Measurements from ENCODE around the gene COCH.

The COCH gene

DNA sequence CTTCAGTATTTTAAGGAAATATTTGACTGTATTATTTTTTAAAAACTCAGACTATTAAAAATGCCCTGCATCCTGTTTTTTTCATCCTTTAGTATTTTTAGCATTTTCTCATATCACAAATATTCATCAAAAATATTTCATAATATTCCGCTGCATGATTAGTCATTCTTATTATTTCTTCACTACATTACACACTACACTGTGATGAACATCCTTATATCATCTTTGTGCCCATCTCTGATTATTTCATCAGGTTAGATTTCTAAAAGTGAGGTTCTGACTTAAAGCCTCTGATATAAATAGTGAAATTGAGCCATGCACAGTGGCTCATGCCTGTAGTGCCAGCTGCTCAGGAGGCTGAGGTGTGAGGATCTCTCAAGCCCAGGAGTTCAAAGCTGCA, 8.1 kb downstream of the COCH start:
- peaks cover 82% of the 10 kb centered on the region for H3K36me3 ChIP-seq (ENCODE audit: insufficient read depth, low read length)

DNA sequence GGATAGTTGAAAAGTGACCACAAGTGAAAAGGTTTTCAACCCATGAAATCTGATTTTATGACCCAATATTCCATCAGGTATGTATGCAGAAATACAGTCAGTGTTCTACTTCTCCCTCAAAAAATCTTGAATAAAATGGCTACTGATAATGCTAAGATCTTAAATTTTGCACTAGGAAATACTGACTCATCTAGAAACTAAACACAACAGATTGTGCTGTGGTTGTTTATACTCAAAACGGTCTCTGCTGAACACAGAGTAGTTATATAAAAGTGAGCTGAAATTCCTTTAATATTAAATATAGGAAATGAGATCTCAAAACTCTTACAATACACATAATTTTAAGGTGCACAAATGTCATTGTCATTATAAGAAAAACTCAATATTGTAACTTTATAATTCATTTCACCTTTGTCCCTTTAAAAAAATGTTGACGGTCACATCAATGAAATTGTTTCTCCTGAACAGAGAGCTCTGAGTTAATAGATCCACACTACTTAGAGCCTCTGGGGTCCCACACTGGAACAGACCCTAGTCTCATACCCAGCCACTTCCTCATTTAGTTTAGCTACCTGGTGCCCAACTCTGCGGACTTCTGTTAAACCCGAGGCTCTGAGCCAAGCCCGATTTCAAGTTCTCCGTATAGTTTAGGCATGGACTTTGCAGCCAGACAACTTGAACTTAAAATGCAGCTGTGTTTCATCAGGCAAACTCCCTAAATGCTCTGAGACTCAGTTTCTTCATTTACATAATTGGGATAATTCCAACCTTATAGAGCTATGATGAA, 9.3 kb downstream of the COCH start:
- Histone ChIP-seq H3K4me3 (ENCODE audit: low read depth, low read length, poor library complexity, severe bottlenecking) (no peak overlapping the region), H3K4me2 (ENCODE audit: low read length) (no peak overlapping the region), H3K9ac (ENCODE audit: low read length) (no peak overlapping the region), H3K27me3 (ENCODE audit: insufficient read depth, low read length) (no peaks in the 10 kb centered on the region), H3K79me2 (ENCODE audit: insufficient read depth, low read length) (no peaks in the 10 kb centered on the region), H3K4me1 (ENCODE audit: insufficient read depth, low read length, severe bottlenecking) (no peaks in the 10 kb centered on the region), H3K9me2 (ENCODE audit: low read depth, low read length) (no peaks in the 10 kb centered on the region), H2AFZ (ENCODE audit: low read length) (no peak overlapping the region), H3K27ac (ENCODE audit: low read depth, low read length, poor library complexity, severe bottlenecking) (no peak overlapping the region), H4K20me1 (ENCODE audit: insufficient read depth, low read length) (no peaks in the 10 kb centered on the region), H3K9me3 (ENCODE audit: low read length) (no peaks in the 10 kb centered on the region), H3K36me3 (ENCODE audit: insufficient read depth, low read length) (peaks cover 78% of the 10 kb centered on the region), H3F3A (ENCODE audit: insufficient read depth, low read length) (no peaks in the 10 kb centered on the region)
- no peak for TF ChIP-seq EZH2 (IDR thresholded peaks at IDR 0.05; ENCODE audit: borderline replicate concordance, low read length)
- TF ChIP-seq, protein P1, sequence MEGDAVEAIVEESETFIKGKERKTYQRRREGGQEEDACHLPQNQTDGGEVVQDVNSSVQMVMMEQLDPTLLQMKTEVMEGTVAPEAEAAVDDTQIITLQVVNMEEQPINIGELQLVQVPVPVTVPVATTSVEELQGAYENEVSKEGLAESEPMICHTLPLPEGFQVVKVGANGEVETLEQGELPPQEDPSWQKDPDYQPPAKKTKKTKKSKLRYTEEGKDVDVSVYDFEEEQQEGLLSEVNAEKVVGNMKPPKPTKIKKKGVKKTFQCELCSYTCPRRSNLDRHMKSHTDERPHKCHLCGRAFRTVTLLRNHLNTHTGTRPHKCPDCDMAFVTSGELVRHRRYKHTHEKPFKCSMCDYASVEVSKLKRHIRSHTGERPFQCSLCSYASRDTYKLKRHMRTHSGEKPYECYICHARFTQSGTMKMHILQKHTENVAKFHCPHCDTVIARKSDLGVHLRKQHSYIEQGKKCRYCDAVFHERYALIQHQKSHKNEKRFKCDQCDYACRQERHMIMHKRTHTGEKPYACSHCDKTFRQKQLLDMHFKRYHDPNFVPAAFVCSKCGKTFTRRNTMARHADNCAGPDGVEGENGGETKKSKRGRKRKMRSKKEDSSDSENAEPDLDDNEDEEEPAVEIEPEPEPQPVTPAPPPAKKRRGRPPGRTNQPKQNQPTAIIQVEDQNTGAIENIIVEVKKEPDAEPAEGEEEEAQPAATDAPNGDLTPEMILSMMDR (IDR thresholded peaks at IDR 0.05; ENCODE audit: low read length), result no peak

More for the DNA sequence above, 8.1 kb downstream of the COCH start:
- TF ChIP-seq, protein P1 (IDR thresholded peaks at IDR 0.05; ENCODE audit: low read length), result no peak
- no peak for TF ChIP-seq EZH2 (IDR thresholded peaks at IDR 0.05; ENCODE audit: borderline replicate concordance, low read length)
- Histone ChIP-seq H3K4me2 (ENCODE audit: low read length) (no peak overlapping the region), H3K9ac (ENCODE audit: low read length) (no peak overlapping the region), H2AFZ (ENCODE audit: low read length) (no peak overlapping the region), H3K27me3 (ENCODE audit: insufficient read depth, low read length) (no peaks in the 10 kb centered on the region), H3K4me1 (ENCODE audit: insufficient read depth, low read length, severe bottlenecking) (no peaks in the 10 kb centered on the region), H3F3A (ENCODE audit: insufficient read depth, low read length) (no peaks in the 10 kb centered on the region), H4K20me1 (ENCODE audit: insufficient read depth, low read length) (no peaks in the 10 kb centered on the region), H3K4me3 (ENCODE audit: low read depth, low read length, poor library complexity, severe bottlenecking) (no peak overlapping the region), H3K27ac (ENCODE audit: low read depth, low read length, poor library complexity, severe bottlenecking) (no peak overlapping the region), H3K79me2 (ENCODE audit: insufficient read depth, low read length) (no peaks in the 10 kb centered on the region), H3K9me2 (ENCODE audit: low read depth, low read length) (no peaks in the 10 kb centered on the region), H3K9me3 (ENCODE audit: low read length) (no peaks in the 10 kb centered on the region)

DNA sequence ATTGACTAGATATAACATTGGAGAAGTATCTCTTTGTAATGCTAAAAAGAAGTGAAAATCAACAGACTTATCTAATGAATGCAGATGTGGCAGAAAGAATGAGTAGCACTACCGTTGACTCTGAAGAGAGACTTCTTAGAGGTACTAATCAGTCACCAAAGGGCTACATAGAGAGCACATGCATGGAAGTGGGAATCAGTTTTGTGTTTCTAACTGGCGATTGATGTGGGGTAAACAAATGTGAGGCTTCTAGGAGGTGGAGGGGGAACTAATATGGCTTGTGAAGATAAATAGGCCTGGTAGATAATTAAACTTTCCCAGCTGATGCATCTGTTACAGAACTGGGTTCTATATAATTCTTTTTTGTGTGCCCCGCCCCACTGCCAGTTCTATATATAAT, 10.5 kb downstream of the COCH start:
- Histone ChIP-seq H3K36me3 (ENCODE audit: insufficient read depth, low read length) (peaks cover 75% of the 10 kb centered on the region), H4K20me1 (ENCODE audit: insufficient read depth, low read length) (no peaks in the 10 kb centered on the region), H3K9me3 (ENCODE audit: low read length) (no peaks in the 10 kb centered on the region), H3K9ac (ENCODE audit: low read length) (no peak overlapping the region), H3K9me2 (ENCODE audit: low read depth, low read length) (no peaks in the 10 kb centered on the region), H3K27ac (ENCODE audit: low read depth, low read length, poor library complexity, severe bottlenecking) (no peak overlapping the region), H2AFZ (ENCODE audit: low read length) (no peak overlapping the region), H3K4me2 (ENCODE audit: low read length) (no peak overlapping the region), H3K79me2 (ENCODE audit: insufficient read depth, low read length) (no peaks in the 10 kb centered on the region), H3K4me1 (ENCODE audit: insufficient read depth, low read length, severe bottlenecking) (no peaks in the 10 kb centered on the region), H3K27me3 (ENCODE audit: insufficient read depth, low read length) (no peaks in the 10 kb centered on the region), H3K4me3 (ENCODE audit: low read depth, low read length, poor library complexity, severe bottlenecking) (no peak overlapping the region), H3F3A (ENCODE audit: insufficient read depth, low read length) (no peaks in the 10 kb centered on the region)
- TF ChIP-seq EZH2 (IDR thresholded peaks at IDR 0.05; ENCODE audit: borderline replicate concordance, low read length), result no peak
- TF ChIP-seq, protein P1 (IDR thresholded peaks at IDR 0.05; ENCODE audit: low read length), result no peak

Data from OCI-LY1 (cell line).